Hypothalamus (tissue), 51 donors: Measurements from ENCODE around the gene SPON1.
"Not testable (repeated sequence)": the region's sequence is repeated elsewhere in the genome, so short reads cannot be mapped to it uniquely, and the experiment has no call there.

Source experiments
- DNase-seq, 51 donors: peaks; one replicate each; lab custom pipeline; 2025; lab: John Stamatoyannopoulos, UW

Gene SPON1

DNA sequence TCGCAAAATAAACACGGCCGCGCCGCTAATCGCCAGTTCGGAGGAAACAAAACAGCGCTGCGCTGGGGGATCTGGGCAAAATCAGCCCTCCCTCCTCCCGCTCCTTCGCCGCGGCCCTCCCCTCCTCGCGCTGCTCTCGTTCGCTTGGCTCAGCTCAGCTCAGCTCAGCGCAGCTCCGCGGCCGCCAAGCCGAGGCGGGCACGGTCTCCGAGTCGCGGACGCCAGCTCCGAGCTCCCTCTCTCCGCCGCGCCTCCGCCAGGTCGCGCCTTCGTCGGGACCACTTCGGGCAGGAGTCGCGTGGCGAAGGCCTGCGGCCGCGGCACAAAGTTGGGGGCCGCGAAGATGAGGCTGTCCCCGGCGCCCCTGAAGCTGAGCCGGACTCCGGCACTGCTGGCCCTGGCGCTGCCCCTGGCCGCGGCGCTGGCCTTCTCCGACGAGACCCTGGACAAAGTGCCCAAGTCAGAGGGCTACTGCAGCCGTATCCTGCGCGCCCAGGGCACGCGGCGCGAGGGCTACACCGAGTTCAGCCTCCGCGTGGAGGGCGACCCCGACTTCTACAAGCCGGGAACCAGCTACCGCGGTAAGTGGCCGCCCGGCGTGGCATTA is at the start of gene SPON1:
TSS of gene SPON1 (plus strand) at position 162 of the 607 bp plus-strand sequence. CDS start at position 344, 182 bp downstream.
- DNase-seq, result peak in 32 of 51 donors; percentile 21 to 72 (median 54)

DNA sequence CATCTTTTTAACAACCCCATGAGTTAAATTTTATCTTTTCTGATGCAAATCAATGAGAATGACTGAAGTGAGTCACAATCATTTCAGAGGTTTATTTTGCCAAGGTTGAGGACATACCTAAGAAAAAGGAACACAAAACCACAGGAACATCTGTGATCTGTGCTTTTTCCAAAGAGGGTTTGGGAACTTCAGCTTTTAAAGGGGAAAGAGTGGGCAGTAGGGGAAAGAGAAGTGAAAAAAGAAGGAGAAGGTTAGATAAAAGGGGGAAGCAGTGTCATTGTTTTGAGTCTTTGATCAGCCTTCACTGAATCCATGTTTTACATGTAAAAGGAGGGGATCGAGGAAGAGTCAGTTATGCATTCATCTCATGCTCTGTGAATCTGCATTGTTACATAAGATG is 45.3 kb upstream of the SPON1 start:
- no peak for DNase-seq

DNA sequence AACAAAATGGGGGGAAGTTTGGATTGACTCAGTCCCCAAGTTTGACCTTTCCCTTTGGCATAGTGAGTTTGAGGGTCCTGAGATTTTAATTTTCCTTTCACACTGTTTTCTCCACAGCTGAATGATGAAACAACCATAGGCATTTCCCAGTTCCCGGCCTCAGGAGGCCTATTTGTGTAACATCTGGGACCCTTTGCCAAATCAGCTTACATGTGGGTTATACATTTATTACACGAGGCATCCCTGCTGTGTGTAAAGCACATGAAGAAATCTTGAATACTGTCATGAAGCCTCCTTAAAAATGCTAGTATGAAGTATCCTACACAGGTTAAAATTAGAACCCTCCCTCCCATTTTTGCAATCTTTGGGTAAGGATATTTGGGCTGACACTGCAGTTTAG is 44.6 kb upstream of the SPON1 start:
- DNase-seq, result no peak

DNA sequence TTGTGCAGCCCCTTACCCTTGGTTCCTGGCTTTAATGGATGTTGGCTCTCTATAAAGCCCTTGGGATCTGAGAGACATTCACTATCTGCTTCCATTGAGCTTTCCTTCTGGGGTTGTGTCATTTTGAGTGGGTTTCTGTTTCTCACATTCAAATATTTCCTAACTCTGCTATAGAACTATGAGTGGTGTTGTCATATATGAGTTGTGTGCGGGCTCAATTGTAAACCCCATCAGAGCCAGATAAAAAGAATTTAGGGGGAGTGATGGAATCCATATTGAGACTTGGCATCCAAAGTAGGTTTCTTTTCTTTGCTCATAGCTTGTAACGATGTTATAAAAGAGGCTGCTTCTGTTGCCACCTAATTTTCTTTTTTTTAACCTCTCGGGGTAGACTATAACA is 41.8 kb upstream of the SPON1 start:
- DNase-seq, result no peak

DNA sequence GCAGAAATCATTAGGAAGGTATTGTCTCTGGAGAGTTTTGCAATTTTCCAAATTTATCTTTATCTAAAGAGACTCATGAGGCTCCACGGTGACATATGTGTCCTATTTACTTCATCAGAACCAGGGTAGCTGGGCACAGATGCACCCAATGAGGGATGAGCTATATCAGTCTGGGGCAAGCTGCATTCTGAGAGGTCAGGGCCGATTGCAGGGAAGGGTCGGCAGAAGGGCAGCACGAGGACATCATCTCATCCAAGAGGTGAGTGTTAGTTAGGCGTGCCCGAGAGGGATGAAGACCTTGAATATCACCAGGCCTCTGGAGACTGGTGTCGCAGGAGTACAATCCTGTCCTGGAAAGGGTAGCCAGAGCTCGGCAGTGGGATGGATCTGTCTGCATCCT is 41.0 kb upstream of the SPON1 start:
- no peak for DNase-seq

DNA sequence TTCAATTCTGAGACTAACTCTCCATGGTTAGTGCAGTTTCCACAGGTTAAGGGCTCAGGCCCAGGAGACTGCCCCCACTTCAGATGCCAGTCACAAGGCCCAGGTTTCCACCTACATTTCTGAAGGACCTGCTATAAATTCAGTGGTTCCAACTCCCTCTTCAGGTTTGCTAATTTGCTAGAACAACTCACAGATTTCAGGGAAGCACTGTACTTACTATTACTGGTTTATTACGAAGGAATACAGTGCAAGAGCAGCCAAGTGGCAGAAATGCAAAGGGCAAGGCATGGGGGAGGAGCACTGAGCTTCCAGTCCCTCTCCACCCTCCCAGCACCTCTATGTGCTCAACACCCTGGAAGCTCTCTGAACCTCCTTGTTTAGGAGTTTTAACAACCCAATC is 39.3 kb upstream of the SPON1 start:
- DNase-seq, result no peak

DNA sequence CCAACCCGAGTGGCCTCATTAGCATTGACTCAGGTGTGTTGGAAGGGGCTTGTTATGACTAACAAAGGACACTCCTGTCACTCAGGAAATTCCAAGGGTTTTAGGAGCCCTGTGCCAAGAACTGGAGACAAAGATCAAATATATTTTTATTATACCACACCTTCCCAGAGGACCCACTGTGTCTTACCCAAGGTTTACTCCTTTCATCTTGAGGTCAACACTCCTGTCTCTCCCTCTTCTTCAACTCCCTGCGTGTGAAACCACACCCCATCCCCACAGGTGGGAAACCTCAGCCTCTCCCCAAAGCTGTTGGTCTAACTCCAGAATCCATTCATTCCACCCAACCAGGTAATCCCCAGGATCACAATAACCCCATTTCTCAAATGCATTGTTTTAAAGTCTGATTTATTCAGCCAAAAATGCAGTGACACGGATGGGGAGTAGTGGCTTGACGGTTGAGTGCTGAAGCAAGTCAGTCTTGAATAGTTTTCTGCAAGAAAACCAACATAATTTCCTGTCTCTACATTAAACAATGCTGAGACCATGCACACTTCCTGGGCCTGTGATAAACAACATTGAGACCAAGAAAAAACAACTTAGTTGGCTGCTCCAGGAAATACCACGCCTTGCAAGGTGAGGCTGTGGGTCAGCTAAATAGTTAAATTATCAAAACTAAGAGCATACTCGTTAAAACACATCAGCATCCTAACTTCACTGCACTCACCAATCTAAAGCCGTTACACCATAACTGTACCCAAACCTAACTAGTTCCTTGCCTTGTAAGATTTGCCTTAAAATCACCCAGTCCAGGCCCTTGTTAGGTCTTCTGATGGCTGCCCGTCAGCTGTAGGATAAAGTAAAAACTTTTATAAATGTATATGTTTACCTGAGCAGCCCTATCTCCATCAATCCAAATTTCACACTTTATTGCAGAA is 38.5 kb upstream of the SPON1 start:
- no peak for DNase-seq

DNA sequence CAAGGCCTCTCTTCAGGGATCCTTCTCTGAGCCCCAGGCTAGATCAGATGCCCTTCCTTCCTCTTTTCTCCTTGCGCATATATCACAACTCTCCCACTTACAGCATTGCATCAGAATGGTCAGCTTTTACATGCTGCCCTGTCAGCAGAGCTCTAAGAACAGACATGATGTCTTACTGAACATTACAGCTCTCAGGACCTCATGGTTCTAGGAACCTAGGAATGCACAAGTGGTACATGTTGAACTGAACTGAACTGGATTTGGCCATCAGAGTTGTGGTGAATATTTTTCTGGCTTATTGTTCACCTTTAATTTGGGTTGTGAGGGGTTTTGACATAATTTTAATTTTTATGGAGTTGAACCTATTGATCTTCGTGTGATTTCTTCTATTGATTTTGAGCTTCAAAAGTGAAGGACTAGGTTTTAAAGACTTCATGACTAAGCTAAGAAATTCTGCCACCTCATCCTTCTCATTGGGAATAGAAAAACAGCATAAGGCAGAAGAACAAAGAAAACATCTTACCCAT is 37.7 kb upstream of the SPON1 start:
- peak in 1 of 51 donors; percentile 9 for DNase-seq

DNA sequence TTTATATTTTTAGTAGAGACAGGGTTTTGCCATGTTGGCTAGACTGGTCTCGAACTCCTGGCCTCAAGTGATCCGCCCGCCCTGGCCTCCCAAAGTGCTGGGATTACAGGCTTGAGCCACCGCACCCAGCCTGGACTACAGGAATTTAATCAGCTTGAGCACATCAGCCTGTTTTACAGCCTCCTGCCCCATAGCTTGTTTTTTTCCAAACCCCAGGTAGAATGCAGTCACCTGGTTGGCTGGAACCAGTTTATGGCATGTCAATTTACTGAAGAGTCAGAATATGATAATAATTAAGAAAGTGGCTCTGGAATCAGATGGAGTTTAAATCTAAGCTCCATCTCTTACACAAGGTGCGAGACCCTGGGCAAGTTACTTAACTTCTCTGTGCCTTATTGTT is 36.2 kb upstream of the SPON1 start:
- DNase-seq, result not testable (repeated sequence)

DNA sequence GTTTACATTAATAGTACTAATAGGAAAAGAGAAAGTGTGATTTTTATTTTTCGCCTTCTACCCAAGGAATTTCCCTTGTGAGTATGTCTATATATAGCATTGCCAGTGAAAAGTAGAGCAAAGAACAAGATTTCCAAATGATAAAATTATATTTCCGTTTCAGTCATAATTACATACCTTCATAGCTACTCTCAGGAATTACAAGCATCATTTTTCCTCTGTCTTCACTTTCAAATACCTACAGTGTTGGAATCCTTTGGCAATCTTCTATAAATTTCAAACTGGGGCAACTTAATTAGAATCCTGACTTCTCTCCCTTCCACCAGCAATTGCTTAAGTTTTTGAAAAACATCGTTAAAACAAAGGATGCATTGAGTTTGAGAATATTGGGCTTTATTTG is 35.5 kb upstream of the SPON1 start:
- DNase-seq, result no peak

DNA sequence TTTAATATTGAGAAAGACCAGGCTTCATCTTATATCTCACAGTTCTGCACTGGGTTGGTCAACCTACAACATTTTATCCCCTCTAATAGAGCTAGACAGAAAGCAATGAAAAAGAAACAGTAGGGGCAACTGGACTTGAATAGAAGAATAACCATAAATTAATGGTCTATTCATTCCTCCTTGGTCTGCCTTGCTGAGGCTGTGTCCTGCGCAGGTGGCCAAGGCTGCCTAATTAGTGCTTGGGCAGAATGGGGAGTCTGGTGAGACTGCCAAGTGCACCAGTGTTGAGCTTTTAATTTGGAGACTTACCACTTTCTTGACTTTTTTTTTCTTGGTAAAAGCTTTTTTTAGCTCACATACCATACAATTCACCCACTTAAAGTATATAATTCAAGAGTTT is 35.0 kb upstream of the SPON1 start:
- DNase-seq, result peak in 12 of 51 donors; percentile 3 to 33 (median 14)

DNA sequence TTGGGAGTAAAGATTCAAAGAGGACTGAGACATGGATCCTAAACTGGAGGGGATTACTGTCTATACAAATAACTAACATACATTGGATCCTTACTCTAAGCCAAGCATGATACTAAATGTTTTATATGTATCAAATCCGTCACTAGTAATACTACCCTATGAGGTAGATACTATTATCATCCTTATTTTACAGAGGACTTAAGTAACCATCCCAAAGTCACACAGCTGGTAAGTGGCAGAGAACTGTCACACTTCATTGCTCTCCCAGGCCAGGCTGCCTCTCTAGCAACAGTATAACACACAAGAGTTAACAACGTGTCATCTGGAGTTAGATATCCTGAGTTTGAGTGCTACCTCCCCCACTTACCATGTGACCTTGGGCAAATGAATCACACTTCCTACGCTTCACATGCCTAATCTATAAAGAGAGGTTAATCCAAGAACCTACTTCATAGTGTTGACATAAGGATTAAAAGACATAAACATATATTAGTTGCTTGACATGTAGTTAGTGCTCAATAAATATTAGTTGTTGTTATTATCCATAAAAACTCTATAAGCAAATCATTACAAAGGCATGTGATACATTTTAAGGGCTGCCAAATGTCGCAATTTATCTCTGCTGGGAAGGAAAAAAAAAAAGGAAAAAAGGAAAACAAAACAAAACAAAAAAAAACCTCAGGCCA is 33.8 kb upstream of the SPON1 start:
- peak in 1 of 51 donors; percentile 12 for DNase-seq

DNA sequence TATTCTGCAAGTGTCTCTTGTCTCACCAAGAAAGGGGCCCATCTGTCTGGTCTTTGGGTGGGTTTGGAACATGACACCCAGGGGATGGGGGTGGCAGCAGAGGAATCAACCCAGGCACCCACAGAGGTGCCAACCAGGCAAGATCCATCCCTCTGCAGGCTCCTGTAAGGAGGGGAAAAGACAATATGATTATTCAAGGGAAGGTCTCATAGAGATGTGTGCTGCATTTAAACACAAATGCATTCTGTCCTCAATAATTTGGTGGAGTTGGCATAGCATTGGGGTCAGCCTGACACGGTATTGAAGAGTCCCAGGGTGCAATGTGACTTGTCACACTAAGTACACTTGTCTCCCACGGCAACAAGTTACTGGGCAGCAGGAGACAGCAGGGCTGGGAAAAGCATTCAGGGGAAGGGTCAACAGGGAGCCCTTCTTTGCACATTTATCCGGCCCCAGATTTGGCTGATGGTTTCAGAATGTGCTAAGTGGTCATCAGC is 33.1 kb upstream of the SPON1 start:
- peak in 34 of 51 donors; percentile 5 to 82 (median 50) for DNase-seq

DNA sequence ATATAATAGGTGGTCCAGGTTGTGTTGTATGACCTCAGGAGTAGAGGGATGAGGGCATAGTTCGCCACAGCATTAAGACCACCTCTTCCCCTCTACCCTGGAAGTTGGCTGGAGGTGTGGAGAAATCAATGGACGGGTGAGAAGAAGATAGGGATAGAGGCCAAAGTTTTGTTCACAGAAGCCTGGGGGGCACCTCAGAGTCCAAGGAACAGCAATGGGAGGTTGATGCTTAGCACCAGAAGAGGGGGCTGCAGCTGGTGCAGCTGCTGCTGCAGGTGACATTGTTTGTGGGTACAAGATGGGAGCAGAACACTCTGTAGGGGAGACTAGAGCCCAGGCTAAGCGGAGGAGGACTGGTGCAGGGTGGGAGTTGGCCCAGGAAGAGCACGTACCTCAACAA is 31.2 kb upstream of the SPON1 start:
- no peak for DNase-seq

DNA sequence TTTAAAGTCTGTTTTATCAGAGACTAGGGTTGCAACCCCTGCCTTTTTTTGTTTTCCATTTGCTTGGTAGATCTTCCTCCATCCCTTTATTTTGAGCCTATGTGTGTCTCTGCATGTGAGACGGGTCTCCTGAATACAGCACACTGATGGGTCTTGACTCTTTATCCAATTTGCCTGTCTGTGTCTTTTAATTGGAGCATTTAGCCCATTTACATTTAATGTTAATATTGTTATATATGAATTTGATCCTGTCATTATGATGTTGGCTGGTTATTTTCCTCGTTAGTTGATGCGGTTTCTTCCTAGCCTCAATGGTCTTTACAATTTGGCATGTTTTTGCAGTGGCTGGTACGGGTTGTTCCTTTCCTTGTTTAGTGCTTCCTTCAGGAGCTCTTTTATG is 25.4 kb upstream of the SPON1 start:
- DNase-seq, result not testable (repeated sequence)

DNA sequence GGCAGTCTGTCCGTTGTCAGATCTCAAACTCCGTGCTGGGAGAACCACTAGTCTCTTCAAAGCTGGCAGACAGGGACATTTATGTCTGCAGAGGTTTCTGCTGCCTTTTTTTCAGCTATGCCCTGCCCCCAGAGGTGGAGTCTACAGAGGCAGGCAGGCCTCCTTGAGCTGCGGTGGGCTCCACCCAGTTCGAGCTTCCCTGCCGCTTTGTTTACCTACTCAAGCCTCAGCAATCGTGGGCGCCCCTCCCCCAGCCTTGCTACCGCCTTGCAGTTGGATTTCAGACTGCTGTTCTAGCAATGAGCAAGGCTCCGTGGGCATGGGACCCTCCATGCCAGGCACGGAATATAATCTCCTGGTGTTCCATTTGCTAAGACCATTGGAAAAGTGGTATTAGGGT is 23.7 kb upstream of the SPON1 start:
- not testable (repeated sequence) for DNase-seq

DNA sequence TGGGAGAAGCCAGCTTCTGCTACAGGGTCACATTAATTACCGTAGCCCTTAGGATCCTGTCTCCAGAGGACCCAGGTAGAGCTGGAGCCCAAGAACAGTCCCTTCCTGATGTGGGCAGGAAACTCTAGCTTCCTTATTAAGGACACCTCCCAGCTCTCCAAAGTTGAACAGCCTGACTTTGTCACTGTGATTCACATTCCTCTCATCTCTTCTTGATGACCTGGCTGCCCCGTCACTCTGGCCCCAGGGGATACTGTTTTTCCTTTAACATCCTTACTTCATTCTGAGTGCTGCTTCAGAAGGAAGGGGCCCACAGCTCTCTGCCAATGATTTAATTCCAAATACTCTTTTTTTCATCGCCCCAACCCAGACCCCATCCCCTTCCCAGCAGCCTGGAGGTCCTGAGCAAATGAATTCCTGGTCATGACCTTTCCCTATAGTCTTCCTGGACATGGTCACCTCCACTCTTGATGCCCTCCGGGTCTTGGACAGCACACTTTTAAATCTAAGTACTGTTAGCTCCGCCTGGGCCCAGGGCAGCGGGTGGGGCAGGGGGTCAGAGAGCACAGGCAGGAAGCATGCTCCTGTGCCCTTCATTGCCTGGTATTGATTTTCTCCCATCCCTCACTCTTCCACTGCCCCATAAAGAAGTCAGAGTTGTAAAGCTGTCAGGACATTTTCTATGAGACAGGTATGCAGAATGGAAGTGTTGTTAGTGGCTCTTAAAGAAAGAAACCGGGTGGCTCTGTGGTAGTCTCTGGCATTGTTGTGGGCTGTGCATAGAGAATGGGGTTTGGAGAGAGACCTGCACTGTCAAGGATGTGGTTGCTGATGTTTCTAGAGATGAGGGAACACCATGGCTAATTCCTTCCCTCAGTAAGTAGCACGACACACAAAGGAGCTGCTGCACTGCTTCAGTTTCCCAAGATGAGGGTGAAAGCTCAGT is 22.3 kb upstream of the SPON1 start:
- DNase-seq, result no peak

DNA sequence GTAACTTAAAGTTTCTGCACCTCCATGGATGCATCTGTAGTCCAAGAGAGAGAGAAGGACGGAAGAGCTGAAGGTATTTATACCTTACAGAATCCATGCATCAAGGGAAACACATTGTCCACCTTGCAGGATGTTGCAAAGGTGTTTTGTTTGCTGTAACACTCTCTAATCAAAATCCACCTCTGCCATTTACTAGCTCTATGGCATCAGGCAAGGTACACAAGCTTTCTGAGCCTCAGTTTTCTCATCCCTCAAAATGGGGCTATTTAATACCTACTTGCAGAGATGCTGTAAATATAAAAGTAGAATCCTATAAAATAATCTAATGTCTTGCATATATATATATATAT is 21.6 kb upstream of the SPON1 start:
- DNase-seq, result no peak

DNA sequence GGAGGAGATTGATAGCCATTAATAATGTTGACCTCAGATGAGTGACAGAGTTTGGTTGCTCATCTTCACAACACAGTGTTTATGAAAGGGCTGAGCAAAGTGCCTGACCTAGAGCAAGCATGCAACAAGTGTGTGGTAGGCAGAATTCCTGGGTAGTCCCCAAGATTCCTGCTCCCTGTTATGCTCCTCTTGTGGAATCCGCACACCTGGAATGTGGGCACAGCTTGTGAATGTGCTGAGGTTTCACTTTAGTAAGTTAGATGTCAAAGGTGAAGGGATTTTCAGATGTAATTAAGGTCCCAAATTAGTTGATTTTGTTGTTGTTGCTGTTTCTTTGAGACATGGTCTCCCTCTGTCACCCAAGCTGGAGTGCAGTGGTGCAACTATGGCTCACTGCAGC is 20.7 kb upstream of the SPON1 start:
- no peak for DNase-seq

DNA sequence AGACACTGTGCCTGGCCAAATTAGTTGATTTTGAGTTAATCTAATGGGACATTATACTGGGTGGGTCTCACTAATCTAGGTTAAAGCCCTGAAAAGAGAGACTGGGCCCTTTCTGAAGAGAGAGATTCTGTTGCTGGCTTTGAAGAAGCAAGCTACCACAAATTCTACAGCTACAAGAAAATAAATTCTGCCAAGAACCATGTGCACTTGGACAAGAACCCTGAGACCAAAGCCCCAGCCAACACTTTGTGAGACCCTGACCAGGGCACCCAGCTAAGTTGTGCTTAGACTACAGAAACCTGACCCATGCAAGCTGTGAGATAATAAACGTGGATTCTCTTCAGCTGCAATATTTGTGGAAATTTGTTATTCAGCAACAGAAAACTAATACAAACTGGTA is 20.1 kb upstream of the SPON1 start:
- peak in 6 of 51 donors; percentile 7 to 24 (median 10) for DNase-seq
